K562 treated with DMSO at 1 percent for 4 hours (cell line): ENCODE results near the gene STK11. TPM values are rescaled to one million over a fixed set of nuclear protein-coding genes. Genes with fewer than 3 reads are reported as not detected.

Source experiments
- total RNA-seq: library from RNA; unstranded; fragments of 300-600 nt; gene quantifications from 2 replicates; pipeline ENCODE4 v1.2.3, GENCODE V29; 2022; ENCODE audit not compliant: insufficient read depth

STK11 gene
- total RNA-seq, result 105 and 123 TPM in 2 replicates

GRCh38 chr19:1205114-1206099, at the start of gene STK11:
Gene STK11 (plus strand): TSS chr19:1205778. CDS start chr19:1206914, 1,136 bp downstream.

GRCh38 chr19:1173845-1174809, 31.5 kb upstream of the STK11 start, which contains the start of gene SBNO2:
Gene SBNO2 (minus strand): TSS chr19:1174268. CDS start chr19:1154276, 19,992 bp downstream.

GRCh38 chr19:1237754-1238368, 32.3 kb downstream of the STK11 start, which contains the start of gene CBARP:
Gene CBARP (minus strand): TSS chr19:1238005. CDS start chr19:1236100, 1,905 bp downstream.

GRCh38 chr19:1241417-1242095, 36.0 kb downstream of the STK11 start, which contains the start of gene ATP5F1D:
Gene ATP5F1D (plus strand): TSS chr19:1241751. CDS start chr19:1241851, 100 bp downstream.

GRCh38 chr19:1248139-1248785, 42.7 kb downstream of the STK11 start, which contains the start of gene MIDN:
Gene MIDN (plus strand): TSS chr19:1248583. CDS start chr19:1250297, 1,714 bp downstream.

GRCh38 chr19:1269065-1269477, 63.5 kb downstream of the STK11 start, which contains the start of gene CIRBP:
Gene CIRBP (plus strand): TSS chr19:1269332. CDS start chr19:1270934, 1,602 bp downstream.

GRCh38 chr19:1275260-1275975, 69.8 kb downstream of the STK11 start, which contains the start of gene FAM174C:
Gene FAM174C (plus strand): TSS chr19:1275530. CDS start chr19:1275550, 20 bp downstream.

Other genes with a start within 250 kb of the STK11 start
- gene WDR18, start 221.4 kb upstream of the STK11 start, total RNA-seq, result 69.4 and 76.6 TPM in 2 replicates
- 0.75 and 0.97 TPM in 2 replicates for gene GRIN3B, start 205.4 kb upstream of the STK11 start, total RNA-seq
- gene TMEM259, start 184.7 kb upstream of the STK11 start, total RNA-seq, result 198 and 255 TPM in 2 replicates
- not detected in 2 replicates for gene RNU6-2, start 184.3 kb upstream of the STK11 start, total RNA-seq
- gene CNN2, start 179.2 kb upstream of the STK11 start, total RNA-seq, result 117 and 118 TPM in 2 replicates
- gene ABCA7, start 165.7 kb upstream of the STK11 start, total RNA-seq, result 41.5 and 58.2 TPM in 2 replicates
- 21.6 and 27.0 TPM in 2 replicates for gene ARHGAP45, start 138.6 kb upstream of the STK11 start, total RNA-seq
- 205 and 214 TPM in 2 replicates for gene POLR2E, start 110.4 kb upstream of the STK11 start, total RNA-seq
- 870 and 876 TPM in 2 replicates for gene GPX4, start 101.8 kb upstream of the STK11 start, total RNA-seq
- gene SBNO2, start 31.5 kb upstream of the STK11 start, total RNA-seq, result 36.2 and 36.3 TPM in 2 replicates
- gene CBARP, start 32.2 kb downstream of the STK11 start, total RNA-seq, result 4.8 and 7.1 TPM in 2 replicates
- gene ATP5F1D, start 36.0 kb downstream of the STK11 start, total RNA-seq, result 424 and 456 TPM in 2 replicates
- 48.5 and 50.6 TPM in 2 replicates for gene MIDN, start 42.8 kb downstream of the STK11 start, total RNA-seq
- gene CIRBP, start 63.6 kb downstream of the STK11 start, total RNA-seq, result 140 and 141 TPM in 2 replicates
- 81.3 and 99.5 TPM in 2 replicates for gene FAM174C, start 69.8 kb downstream of the STK11 start, total RNA-seq
- gene EFNA2, start 80.1 kb downstream of the STK11 start, total RNA-seq, result 1.2 TPM in 1 of 2 replicates, not detected in the other
- gene NDUFS7, start 178.1 kb downstream of the STK11 start, total RNA-seq, result 317 and 328 TPM in 2 replicates
- 44.1 and 45.1 TPM in 2 replicates for gene GAMT, start 195.8 kb downstream of the STK11 start, total RNA-seq
- 151 and 156 TPM in 2 replicates for gene DAZAP1, start 201.8 kb downstream of the STK11 start, total RNA-seq
- 5,479 and 5,587 TPM in 2 replicates for gene RPS15, start 232.6 kb downstream of the STK11 start, total RNA-seq
- gene APC2, start 244.3 kb downstream of the STK11 start, total RNA-seq, result 0.83 and 1.6 TPM in 2 replicates